SK-N-SH (cell line): ENCODE data around the gene DHX35.

Experiments
- GABPA ChIP-seq: IDR thresholded peaks from 2 replicates; pipeline ENCODE4 v1.4.0; 2012; ENCODE audit warnings: low read depth, mild to moderate bottlenecking
- MEF2A ChIP-seq: IDR thresholded peaks from 2 replicates; pipeline ENCODE4 v1.4.0; 2012; ENCODE audit warnings: low read depth, borderline replicate concordance
- TCF12 ChIP-seq: IDR thresholded peaks from 2 replicates; pipeline ENCODE4 v1.4.0; 2012
- YY1 ChIP-seq: IDR thresholded peaks from 2 replicates; pipeline ENCODE4 v1.4.0; 2012; ENCODE audit warnings: low read depth, mild to moderate bottlenecking
- TF ChIP-seq, protein P1 (sequence below): fragments of 200-600 bp; sonication (generic); IDR thresholded peaks from 2 replicates; pipeline ENCODE4 v1.6.1; 2017; ENCODE audit warnings: antibody characterized with exemption, mild to moderate bottlenecking, moderate library complexity

- TF ChIP-seq, protein P1, sequence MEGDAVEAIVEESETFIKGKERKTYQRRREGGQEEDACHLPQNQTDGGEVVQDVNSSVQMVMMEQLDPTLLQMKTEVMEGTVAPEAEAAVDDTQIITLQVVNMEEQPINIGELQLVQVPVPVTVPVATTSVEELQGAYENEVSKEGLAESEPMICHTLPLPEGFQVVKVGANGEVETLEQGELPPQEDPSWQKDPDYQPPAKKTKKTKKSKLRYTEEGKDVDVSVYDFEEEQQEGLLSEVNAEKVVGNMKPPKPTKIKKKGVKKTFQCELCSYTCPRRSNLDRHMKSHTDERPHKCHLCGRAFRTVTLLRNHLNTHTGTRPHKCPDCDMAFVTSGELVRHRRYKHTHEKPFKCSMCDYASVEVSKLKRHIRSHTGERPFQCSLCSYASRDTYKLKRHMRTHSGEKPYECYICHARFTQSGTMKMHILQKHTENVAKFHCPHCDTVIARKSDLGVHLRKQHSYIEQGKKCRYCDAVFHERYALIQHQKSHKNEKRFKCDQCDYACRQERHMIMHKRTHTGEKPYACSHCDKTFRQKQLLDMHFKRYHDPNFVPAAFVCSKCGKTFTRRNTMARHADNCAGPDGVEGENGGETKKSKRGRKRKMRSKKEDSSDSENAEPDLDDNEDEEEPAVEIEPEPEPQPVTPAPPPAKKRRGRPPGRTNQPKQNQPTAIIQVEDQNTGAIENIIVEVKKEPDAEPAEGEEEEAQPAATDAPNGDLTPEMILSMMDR, result no peak
- no peak for TF ChIP-seq MEF2A
- no peak for TF ChIP-seq TCF12
- no peak for TF ChIP-seq YY1
- TF ChIP-seq GABPA, result no peak
Observed at GRCh38 chr20:38995536-38996044, 33.4 kb downstream of the DHX35 start.
